G401.6 (cell line): ENCODE results near the gene IDH3G.
"Not testable (repeated sequence)": the region's sequence is repeated elsewhere in the genome, so short reads cannot be mapped to it uniquely, and the experiment has no call there.

Experiments used
- FAIRE-seq: peaks from 2 replicates; lab custom pipeline; 2012; peaks lifted over from hg19 to GRCh38; lab: Jason Lieb, UNC

Gene IDH3G

DNA sequence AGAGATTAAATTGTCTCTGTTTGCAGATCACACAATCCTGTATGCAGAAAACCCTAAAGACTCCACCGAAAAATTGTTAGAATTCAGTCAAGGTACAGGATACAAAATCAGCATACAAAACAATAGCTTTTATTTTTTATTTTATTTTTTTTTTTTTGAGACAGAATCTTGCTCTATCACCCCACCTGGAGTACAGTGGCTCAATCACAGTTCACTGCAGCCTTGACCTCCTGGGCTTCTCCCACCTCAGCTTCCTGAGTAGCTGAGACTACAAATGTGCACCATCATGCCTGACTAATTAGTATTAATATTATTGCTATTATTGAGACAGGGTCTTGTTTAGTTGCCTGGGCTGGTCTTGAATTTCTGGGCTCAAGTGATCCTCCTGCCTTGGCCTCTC, 39.0 kb downstream of the IDH3G start:
- no peak for FAIRE-seq

DNA sequence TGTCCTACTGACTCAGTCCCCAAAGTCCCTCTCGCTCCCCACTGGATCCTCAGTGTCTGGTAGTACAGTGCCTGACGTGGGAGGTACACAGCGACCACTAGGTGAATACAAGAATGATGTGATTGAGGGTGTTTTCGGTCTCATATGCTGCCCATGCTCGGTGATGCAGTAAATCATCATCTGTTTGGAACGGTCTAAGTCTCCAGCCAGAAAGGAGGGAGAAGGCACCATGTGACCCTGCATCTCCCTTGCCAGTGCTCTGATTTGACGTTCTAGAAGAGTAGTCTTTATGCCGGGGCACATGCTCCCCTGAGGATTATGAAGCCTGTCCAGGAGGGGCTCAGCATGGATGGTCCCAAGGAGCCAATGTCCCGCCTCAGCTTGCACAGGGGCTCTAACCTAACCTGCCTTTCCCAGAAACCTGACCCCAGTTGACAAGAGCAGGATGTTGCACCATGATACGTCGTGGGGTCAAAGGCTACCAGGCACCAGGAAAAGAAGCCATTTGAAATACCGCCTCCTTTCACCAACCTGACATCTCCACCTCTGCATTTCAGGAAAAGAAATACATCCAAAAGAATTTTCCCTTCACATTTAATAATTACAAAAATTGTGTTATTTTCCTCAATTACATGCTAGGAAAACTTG, 43.9 kb downstream of the IDH3G start:
- FAIRE-seq: no peak

DNA sequence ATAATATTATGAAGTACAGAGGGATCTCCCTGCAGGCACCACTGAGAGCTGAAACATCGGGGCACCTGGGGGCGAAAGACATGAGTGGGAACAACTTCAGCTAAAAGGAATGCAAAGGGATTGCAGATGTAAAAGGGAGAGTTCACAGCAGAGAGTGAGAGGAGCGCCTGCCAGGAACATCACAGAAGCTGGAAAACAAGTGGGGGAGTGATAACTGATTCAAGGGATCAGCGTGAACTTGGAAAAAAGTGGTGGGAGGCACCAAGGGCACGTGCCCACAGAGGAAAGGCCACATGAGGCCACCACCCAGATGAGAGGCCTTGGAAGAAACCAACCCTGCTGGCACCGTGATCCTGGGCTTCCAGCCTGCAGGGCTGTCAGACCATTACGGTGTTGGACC, 45.2 kb downstream of the IDH3G start:
- not testable (repeated sequence) for FAIRE-seq

DNA sequence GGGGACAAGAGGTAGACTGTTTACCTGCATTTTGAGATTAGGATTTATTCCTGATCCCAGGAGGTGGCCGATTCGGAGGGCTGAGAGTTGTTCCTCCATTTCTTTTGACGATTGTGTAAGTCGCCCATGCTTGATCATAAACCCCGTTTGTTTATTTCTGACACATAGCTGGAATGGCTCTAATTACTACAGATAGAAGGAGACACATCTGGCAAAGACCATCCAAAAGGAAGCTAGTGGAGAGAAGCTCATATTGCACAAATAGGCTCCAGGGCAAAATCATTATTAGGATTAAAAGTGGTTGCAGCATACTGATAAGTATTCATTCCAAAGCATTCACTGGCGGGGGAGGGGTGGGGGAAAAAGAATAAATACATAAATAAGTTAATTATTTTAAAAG, 47.2 kb downstream of the IDH3G start:
- not testable (repeated sequence) for FAIRE-seq

DNA sequence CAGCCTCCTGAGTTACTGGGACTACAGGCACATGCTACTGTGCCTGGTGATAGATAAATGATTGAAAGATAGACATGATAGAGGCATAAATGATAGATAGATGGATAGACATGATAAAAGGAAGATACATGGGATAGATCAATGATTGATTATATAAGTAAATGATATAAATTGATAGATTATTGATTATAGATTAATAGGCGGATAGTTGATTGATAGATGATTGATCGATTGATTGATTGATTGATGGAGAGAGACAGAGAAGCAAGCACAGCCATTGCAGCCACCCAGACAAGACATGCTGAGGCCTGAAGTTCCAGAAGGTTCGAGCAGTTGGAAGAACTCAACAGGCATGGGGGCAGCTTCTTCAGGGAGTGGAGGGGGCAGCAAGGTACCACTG, 47.8 kb downstream of the IDH3G start:
- FAIRE-seq: no peak

DNA sequence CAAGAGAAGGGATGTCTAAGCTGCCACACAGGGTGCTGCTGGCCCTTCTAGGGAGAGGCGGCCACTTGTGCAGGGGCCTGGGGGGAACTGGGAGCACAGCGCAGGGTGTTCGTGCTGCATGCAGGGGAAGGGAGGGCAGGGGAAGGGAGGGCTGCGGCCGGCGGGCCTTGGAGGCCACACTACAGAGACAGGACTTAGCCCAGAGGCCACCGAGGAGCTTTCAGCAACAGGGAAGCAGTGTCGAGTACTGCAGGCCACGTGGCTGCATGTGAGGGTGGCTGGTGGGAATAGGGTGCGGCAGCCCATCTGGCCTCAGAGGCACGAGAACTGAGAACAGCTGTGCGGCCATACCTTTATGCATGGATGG, 49.1 kb downstream of the IDH3G start:
- FAIRE-seq: not testable (repeated sequence)

DNA sequence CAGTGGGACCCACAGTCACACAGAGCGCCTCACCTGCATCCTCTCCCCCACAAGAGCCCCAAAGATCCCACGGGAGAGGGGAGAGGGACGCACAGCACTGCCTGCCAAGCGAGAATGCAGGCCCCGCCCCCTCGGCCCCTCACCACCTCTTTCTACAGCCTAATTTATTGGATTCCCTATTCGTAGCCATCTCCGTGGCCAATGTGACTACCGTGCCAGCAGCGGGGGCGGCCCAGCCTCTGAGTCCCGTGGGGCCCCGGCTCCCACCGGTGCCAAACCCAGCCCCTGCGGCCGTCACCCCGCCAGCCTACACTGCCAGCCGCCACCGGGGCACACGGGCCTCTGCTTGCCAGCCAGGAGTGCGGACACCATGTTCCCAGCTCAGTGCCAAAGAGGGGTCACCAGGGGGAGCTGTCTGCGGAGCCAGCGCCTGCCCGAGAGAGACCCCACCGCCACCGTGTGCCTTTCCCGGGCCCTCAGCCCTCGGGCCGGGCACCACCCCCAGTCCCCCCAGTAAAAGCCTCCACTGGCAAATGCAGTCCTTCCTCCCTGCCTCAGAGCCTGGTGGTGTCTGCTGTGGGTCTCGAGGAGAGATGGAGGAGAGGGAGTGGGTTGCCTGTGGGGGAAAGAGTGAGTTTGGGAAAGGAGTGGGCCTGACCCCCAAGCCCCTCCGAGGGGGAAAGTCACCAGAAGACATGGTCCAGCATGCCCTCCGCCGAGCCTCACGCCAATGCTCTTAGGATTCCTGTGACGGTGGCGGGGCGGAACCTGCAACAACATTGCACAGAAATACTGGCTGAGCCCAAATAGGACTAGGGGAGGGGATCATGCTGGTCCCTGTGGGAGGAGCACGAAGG, 49.7 kb downstream of the IDH3G start:
- no peak for FAIRE-seq

DNA sequence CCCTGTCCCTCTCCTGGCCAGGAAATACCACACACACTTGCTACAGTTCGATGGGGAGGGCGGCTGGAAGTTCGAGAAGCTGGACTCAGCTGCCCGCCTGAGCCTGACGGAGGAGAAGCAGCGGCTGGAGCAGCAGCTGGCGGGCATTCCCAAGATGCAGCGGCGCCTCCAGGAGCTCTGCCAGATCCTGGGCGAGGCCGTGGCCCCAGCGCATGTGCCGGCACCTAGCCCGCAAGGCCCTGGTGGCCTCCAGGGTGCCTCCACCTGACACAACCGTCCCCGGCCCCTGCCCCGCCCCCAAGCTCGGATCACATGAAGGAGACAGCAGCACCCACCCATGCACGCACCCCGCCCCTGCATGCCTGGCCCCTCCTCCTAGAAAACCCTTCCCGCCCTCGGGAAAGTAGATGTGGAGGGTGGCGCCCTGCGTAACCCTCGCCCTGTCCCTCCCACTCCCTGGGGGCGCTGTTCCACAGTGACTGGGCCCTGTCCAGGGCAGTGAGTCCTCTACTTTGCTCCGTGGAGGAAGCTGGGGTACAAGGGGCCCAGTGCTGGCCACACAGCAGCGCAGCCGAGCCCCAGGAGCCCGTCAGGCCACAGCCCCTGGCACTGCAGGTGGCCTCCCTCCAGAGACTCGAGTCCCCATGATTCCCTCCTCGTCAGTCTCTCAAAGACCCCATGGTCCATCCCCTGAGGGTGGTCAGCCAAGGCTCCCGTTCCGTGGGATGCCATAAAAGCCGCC, 50.5 kb downstream of the IDH3G start:
- FAIRE-seq: not testable (repeated sequence)

DNA sequence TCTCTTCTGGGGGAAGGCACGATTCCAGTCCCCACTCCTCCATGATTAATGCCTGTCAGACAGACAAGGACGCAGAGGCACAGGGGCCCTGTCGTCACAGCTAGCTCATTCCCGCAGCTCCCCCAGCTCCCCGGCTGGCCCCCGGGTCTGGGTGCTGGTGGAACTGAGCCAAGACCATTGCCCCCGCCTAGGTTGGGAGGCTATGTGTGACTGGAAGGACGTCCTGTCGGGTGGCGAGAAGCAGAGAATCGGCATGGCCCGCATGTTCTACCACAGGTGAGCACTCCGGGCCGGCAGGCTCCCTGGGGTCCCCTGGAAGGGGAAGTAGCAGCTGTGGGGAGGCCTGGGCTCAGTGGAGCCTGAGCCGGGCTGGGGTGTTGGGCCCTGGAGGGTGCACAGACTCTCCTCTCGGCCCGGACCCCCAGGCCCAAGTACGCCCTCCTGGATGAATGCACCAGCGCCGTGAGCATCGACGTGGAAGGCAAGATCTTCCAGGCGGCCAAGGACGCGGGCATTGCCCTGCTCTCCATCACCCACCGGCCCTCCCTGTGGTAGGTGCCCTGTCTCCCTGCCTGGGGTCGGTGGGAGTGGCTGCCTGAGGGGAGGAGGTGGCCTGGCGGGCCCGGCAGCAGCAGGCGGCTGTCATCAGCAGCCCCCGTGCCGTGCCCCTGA, 51.2 kb downstream of the IDH3G start:
- not testable (repeated sequence) for FAIRE-seq

DNA sequence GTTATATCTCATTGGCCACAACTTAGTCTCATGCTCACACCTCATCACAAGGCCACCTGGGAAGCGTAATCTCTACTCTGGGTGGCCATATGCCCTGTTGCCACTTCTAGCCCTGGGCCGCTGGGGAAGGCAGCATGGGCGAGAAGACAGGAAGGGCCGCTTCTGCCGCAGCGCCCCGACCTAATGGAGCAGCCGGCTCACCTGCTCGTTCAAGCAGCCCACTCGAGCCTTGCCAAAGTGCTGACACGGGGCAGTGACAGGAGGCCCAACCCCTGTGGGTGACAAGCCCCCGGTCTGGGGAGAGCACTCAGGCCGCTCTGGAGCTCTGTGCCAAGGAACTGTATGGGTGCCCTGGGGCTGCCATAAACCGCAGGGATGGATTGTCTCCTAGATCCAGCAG, 52.1 kb downstream of the IDH3G start:
- not testable (repeated sequence) for FAIRE-seq

DNA sequence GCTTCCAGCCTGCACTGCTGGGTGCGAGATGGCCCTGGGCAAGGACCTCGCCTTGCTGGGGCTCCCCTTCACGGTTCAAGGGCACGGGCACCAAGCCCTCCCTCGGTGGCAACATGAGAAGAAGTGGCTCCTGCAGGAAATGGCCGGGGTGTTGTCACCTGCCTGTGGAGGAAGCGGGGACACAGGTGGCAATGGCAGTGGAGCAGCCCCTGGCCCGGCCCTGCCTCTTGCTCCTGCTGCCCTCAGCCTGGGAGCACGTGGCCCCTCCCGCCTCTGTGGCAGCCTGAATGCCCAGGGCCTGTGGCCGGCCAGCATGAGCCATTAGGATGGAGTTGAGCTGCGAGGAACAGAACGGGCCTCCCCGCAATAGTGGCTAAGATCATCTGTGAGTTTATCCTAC, 52.7 kb downstream of the IDH3G start:
- no peak for FAIRE-seq

DNA sequence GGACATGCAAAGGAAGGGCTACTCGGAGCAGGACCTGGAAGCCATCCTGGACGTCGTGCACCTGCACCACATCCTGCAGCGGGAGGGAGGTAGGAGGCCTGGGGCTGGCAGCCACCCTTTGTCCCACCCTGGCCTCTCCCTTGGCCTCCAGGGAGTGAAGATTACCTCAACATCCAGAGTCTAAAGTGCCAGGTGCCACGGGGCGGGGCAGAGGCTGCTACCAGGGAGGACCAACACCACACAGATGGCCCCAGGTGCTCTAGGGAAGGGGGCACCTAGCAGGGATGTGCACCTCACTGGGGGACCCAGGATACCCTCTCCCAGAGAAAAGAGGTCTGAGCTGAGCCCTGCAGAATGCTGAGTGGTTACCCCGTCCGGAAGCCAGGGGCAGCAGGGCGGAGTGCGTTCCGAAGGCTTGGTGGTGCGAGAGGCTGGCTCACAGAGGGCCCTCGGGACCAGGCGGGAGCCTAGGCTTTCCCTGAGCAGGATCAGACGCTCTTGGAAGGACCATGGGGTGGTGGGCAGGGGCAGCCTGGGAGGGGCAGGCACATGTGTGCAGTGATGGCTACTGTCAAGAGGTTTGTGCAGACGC, 53.4 kb downstream of the IDH3G start:
- no peak for FAIRE-seq

DNA sequence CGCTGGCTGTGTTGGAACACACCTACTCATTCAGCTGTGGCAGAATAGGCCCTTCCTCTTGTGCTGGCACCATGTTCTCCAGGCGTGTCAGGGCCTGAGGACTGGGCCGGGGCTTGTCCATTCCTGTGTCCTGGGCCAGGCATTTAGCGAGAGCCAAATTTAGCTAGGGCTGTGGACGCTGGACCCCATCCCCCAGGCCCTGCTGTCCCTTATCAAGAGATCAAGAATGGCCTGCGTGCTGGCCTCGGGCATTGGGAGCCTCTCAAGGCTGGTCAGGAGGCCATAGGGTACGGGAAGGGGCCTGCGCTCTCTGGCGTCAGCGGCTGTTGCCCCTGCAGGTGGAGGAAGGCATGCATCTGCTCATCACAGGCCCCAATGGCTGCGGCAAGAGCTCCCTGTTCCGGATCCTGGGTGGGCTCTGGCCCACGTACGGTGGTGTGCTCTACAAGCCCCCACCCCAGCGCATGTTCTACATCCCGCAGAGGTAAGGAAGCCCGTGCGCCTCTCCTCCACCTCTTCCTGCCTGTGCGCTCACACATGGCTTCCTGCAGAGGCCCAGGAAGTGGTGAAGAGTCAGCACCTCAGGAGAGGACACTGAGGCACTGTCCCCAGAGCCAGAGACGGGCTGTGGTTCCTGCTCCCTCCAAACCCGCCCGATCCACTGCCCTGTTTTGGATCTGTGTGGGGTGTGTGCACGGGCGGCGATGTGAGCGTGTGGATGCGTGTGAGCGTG, 54.3 kb downstream of the IDH3G start:
- FAIRE-seq: no peak

DNA sequence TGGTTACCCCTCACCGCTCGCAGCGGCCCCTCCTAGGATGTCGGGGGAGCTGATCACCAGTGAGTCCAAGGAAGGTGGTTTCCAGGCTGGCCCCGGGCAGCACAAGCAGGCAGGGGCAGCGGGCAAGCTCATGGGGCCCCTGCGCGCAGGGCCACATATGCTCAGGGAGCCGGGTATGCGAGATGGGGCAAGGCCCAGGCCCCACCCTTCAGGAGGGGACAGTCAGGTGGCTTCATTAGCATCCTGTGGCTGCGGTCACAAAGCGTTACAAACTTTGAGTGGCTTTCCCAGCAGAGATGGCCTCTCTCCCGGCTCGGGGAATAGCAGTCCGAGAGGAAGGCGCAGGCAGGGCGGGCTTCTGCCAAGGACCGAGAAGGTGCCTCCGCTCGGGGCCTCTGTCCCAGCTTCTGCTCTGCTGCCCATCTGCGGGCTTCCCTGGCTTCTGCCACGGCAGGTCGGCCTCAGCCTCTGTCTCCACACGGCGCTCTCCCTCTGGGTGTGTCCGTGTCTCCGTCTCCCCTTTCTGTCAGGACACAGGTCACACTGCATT, 56.0 kb downstream of the IDH3G start:
- FAIRE-seq: no peak

DNA sequence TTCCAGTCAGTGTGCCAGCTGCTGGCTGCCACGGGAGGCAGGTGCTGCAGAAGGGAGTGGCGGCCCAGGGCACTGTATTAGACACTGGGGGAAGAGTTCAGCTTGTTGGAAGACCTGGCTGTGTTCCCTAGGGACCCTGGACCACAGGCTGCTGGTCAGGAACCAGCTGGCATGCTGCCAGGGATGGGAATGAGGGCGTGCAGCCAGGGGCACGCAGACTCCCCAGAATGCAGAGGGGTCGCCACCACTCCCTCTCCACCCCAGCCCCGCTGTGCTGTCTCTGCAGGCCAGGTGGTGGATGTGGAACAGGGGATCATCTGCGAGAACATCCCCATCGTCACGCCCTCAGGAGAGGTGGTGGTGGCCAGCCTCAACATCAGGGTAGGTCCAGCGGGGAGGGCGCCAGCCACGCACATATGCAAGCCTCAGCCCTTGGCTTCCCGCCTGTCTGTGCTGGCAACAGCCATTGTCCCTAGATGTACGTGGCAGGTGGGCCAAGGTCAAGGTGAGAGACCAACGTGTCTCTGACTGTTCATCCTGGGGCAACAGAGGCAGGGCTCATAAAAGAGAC, 57.2 kb downstream of the IDH3G start:
- no peak for FAIRE-seq

DNA sequence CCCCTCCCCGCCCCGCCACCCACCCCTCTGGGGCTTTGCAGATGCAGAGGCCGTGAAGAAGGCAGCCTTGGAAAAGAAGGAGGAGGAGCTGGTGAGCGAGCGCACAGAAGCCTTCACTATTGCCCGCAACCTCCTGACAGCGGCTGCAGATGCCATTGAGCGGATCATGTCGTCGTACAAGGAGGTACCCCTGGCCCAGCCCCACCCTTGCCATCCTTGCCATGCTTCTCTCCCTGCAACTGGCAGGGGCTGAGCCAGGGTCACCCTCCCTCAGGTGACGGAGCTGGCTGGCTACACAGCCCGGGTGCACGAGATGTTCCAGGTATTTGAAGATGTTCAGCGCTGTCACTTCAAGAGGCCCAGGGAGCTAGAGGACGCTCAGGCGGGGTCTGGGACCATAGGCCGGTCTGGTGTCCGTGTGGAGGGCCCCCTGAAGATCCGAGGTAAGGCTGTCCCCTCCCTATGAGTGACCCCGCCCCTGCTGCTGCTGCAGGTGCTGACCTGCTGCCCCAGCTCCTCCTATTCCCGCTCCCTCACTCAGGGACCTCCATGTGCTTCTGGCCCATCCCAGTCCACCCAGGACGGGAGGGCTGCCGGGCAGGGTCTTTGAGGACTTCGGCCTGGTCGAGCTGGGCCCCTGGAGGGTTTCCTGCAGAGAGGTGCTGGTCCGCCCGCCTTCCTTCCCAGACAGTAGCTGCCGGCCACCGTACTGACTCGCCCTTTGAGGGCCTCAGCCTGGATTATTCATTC, 57.9 kb downstream of the IDH3G start:
- FAIRE-seq: no peak
